Fibroblast of peridontal ligament (primary cell): Measurements from ENCODE around the gene ADAM30.

Experiments
- DNase-seq: peaks from one replicate; pipeline ENCODE4 v3.0.0-alpha.2; 2010; ENCODE audit errors: extremely low read depth

ADAM30 gene

GRCh38 chr1:119908661-119909060 is 12.3 kb upstream of the ADAM30 start:
- no peak for DNase-seq

- DNase-seq: no peak
Measured at GRCh38 chr1:119906927-119907652, 10.8 kb upstream of the ADAM30 start.

- peak; percentile 13 for DNase-seq
Measured at GRCh38 chr1:119903443-119903835, 7.1 kb upstream of the ADAM30 start.

- no peak for DNase-seq
Measured at GRCh38 chr1:119902775-119903442, 6.6 kb upstream of the ADAM30 start.

GRCh38 chr1:119898981-119899720 is 2.8 kb upstream of the ADAM30 start:
- DNase-seq: no peak

GRCh38 chr1:119898530-119898929 is 2.2 kb upstream of the ADAM30 start:
- DNase-seq: peak; percentile 12

GRCh38 chr1:119895102-119895501 is 1.2 kb downstream of the ADAM30 start:
- no peak for DNase-seq

GRCh38 chr1:119893827-119894700 is 2.3 kb downstream of the ADAM30 start:
- no peak for DNase-seq

GRCh38 chr1:119893238-119893791 is 3.0 kb downstream of the ADAM30 start:
- no peak for DNase-seq

- no peak for DNase-seq
Measured at GRCh38 chr1:119891386-119891785, 4.9 kb downstream of the ADAM30 start.

GRCh38 chr1:119888476-119888875 is 7.8 kb downstream of the ADAM30 start:
- no peak for DNase-seq

GRCh38 chr1:119887427-119887826 is 8.9 kb downstream of the ADAM30 start:
- DNase-seq: no peak

- DNase-seq: peak; percentile 27
Measured at GRCh38 chr1:119885903-119886783, 10.2 kb downstream of the ADAM30 start.

GRCh38 chr1:119884711-119885110 is 11.6 kb downstream of the ADAM30 start:
- peak; percentile 70 for DNase-seq

- DNase-seq: no peak
Measured at GRCh38 chr1:119883826-119884225, 12.5 kb downstream of the ADAM30 start.

GRCh38 chr1:119882132-119883049 is 13.9 kb downstream of the ADAM30 start:
- DNase-seq: peak; percentile 21

GRCh38 chr1:119879510-119880434 is 16.5 kb downstream of the ADAM30 start:
- no peak for DNase-seq

GRCh38 chr1:119878171-119878570 is 18.1 kb downstream of the ADAM30 start:
- no peak for DNase-seq
